Stimulated activated CD4-positive, alpha-beta T cell treated with anti-CD3 and anti-CD28 coated beads, Interleukin-1b, Interleukin-23, amount 100 ng/mL, for 48 hours (primary cell): ENCODE measurements around the gene FSHR.

ENCODE experiments used
- DNase-seq: peaks from one replicate; pipeline ENCODE4 v3.0.0-alpha.2; 2020

Gene FSHR

DNA sequence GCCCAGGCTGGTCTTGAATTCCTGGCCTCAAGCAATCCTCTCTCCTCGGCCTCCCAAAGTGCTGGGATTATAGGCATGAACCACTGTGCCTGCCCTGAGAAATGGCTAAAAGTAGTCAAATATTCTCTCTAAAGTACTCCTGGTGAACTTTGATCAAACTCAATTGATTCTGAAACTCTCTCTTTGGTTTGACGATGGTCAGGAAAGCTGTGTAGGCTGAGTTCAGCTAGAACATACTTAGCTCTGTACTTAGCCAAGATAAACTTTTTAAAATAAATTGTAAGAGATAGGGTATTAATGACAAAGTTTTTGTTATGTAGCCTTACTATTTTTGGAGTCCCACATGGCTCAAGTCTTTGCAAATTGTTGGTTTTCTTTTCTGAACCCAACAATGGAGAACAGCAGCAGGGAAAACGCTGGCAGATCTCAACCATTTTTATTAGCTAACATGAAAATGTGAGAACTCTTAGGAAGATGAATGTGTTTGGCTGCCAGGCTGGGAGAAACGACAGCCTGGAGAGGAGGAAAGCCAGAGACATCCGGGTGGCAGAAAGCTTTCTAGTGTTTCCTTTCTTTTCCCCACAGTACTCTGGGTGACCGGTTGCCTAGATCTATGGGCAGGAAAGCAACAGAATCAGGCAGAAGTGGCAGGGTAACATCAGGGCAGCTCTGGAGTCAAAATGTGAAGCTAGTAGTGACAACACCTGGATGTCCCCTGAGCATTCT is 205.8 kb downstream of the FSHR start:
- no peak for DNase-seq

DNA sequence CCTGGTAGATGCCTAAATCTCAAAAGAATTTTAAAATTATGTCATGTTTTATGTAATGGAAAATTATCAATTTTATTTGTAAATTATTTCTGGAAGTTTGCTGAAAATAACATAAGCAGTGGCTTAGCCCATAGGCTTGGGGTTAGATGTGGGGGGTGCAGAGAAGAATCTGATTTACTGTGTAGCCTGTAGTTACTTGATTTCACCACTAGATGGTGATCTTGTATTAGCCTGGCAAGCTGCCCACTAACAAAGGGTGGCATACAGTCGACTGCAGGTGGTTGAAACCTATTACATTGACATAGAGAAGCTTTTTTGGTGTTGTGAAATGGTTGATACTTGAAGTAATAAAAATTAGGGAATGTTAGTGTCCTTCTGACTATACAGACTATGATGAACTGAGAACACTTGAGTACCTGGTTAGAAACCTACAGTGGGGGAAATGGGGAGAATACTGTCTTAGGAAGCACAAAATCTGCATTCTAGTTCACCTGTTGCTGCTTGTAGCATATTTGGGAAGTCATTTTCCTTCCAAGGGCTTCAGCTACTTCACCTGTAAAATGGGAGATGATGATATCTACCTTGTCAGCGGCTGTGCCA is 207.8 kb downstream of the FSHR start:
- DNase-seq, result peak; percentile 25

DNA sequence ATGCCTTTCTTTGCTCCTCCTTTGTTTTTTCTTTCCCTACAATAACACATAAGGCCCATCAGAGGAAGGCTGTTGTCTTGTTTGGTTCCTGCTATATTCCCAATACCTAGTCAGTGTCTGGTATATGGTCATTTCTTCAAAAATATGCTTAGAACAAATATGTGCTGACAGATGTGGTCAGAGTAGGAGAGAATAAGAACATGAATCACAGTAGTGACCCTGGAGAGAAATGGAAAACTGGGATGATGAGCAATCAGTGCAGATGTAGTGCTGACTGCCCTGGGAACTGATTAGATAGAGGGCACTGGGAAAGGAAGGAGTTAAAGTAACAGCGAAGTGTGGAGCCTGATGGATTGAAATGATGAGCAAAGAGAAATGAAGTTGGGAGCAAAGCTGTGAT is 209.4 kb downstream of the FSHR start:
- DNase-seq, result no peak

DNA sequence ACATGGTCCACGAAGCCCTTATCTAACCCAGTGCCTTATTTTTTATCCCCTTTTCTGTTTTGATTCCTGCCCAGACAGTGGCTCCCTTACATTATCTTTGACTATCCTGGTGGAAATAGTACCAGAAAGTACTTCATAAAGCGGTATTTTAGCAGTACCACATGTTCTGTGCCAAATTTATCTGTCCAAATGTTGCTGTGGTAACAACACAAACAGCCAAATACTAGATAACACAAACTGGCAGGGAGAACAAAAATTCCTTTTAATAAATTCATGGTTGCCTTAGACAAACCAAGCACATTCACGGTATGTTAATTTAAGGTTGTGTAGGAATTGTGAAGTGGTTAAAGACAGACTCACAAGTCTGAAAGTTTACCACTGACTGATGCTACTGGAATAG is 210.9 kb downstream of the FSHR start:
- DNase-seq, result no peak

DNA sequence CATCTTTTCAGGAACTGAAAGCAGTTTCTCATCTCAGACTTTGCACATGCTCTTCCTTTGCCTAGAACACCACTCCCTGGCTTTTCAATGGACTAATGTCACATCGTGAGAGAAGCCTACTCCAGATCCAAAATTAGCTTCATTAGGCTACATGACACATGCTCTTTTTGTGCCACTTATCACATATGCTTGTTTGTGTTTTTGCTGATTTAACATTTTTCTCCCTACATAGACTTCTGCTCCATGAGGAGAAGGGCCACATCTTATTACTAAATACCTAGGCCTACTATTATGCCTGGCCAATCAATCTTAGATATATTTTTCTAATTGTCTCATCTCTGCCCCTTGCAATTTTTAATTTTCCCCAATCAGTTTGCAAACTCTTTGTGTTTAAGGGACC is 212.4 kb downstream of the FSHR start:
- DNase-seq, result no peak

DNA sequence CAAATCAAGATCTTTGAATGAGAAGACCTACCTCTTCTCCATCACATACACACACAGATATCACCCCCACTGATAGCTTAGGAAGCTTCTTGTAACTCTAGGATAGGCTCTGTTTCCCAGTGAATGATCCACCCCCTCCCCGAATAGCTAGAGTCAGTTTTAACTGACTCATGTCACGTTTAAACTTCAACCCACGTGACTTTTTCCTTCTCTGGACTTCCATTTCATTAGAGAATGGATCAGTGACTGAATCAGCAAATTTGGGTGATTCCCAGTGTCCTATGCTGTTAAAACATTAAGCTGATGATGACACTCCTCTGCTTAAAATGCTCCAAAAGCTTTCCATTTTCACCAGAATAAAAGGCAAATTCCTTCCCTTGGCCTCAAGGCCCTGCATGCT is 212.9 kb downstream of the FSHR start:
- DNase-seq, result no peak

DNA sequence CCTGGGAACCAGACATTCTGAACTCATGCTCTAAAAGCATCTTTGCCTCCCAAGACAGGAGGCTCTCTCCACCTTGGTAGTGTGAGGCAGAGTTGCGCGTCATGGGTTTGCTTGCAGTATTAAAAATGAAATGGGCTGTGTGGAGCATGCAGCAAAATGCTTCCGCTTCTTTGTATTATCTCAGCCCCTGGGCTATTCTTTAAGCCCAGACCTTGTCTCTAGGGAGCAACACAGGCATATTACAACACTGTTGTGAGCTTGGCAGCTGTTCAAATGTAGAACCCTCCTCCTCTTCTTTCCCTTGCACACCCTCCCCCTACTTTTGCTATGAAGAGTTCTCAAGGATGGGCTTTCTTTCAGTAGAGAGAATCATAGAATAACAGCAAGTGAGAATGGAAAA is 213.7 kb downstream of the FSHR start:
- DNase-seq, result no peak

DNA sequence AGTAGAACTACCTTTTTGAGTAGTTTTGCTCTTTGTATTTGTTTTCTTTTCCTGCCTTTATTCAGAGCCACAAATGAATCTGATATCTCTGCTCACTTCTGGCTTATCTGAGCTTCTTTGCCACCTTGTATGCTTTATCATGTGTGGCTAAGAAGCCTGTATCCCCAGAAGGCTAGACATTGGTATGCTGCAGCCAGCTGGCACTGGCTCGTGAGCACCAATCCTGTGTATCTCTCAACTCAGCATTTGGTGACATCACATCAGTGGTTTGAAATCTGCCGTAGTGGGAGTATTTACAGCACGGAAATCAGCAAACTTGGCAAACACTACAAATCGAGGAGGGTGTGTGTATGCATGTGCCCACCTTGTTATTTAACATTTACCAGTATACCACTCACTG is 215.1 kb downstream of the FSHR start:
- DNase-seq, result no peak

DNA sequence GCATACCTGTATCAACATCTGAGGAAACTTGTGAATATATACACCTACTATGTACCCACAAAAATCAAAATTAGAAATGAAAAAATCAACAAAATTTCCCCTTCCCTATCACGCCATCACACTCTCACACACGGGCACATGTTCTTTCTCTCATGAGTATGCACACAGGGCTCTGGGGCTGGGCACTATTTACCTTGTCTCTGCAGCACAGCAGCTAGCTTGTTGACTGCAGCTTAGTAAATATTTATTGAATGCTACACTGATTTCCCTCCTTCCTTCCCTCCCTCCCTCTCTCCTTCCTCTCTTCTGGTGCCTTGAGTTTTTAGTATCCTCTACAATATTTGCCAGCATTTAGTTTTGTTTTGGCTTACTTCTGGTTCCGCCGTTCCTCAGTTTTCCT is 216.1 kb downstream of the FSHR start:
- no peak for DNase-seq

DNA sequence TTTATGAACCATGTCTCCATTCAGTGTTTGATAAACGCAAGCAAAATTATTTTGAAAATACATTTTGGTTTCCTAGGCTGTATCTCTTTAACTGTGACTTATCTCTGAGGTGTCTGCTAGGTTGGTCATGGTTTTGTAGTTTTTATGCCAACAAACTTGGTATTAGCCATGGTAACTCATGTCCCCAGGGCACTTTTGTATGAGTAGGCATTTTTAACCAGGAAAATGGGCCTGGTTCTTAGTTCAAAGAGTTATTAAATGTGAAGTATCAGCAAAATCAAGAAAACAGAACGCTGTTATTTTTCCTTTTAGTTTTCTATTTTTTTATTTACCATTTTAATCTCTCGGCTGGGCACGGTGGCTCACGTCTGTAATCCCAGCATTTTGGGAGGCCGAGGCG is 219.5 kb downstream of the FSHR start:
- no peak for DNase-seq

DNA sequence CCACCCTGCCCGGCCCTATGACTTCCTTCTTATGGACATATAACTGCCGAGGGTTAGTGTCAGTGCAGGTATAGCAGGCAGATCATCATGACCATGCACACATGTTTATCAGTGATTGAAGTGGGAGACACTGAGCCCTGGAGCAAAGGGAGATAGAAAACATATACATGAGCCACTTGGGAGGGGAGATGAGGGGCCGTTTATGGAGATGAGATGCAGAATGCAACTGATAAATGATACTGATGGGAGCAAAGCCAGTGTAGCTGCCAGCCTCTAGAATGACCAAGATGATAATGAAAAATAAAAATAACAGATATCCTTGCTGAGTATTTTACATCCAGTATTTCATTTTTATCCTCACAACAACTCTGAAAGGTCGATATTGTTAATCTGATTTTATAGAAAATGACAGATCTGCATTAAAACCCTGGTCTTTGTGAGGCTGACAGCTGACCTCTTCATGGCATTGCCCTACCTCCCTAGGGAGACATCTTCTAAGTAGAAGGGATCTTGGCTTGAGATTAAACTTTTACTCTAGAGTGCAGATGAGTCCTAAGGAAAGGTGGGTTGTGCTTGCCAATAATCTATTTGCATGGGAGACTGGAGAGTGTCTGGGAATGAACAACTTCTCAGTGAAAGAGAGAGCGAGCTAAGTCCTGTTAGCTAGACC is 220.4 kb downstream of the FSHR start:
- DNase-seq, result no peak

DNA sequence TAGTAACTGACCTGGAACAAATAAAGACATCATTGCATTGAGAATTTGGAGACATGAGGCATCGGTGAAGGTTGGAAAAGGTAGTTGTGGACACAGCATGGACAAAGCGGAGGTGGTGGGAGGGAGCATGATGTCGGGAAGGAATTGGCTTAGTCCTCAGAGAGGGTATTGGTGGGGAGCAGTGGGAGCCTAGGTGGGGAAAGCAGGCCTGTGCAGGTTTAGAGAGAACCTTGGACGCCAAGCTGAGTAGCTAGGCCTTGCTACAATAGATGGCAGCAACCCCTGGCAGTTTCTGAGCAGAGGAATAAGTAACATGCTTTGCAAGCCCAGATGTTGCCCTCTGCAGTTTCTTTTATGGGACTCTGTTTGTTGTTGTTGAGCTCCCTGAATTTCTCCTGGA is 221.6 kb downstream of the FSHR start:
- DNase-seq, result no peak

DNA sequence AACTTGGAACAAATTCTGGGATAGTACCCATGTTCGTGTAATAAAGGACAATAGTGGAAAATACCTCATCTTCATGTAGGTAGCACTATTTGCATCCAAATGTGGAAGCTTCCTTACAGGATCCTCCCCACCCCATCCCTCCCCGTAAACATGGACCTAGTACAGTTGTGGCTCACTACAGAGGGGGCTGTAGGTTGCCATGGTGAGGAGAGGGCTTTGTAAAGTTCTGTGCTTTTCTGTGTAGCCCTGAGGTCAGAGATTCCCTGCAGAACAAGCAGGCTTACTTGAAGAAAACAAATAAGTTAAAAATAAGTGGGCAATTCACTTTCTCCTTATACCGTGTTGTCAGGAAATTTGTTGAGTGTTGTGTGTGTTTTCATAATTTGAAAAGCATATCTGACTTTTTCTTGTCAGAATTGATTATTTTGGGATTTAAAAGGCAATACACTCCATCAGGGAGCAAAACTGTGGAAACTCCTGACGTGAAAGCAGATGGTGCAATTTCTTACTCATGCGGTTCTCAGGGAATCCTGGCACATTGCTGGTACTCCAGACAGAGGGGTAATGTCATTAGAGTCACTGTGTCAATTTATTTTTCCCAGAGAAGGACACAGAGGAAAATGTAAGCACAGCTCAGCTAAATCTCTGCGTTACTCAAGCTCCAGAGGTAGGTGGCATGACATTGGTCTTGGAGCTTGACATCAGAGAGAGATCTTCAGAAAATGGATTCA is 224.6 kb downstream of the FSHR start:
- DNase-seq, result no peak

DNA sequence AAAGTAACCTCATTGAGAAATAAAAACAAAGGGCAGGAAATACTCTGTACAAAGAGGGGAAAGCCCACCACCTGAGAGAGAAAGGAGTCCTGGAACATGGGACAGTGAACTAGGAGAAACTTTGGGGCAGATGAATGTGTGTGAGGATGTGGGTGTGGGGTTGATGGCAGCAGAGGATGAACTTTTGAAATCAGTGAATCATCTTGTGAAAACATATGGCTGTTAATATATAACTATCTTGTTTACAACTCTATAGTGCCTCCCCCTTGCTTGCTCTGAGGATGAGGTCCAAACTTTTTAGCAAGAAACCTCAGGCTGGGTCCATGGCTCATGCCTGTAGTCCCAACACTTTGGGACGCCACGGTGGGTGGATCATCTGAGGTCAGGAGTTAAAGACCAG is 227.0 kb downstream of the FSHR start:
- DNase-seq, result no peak

DNA sequence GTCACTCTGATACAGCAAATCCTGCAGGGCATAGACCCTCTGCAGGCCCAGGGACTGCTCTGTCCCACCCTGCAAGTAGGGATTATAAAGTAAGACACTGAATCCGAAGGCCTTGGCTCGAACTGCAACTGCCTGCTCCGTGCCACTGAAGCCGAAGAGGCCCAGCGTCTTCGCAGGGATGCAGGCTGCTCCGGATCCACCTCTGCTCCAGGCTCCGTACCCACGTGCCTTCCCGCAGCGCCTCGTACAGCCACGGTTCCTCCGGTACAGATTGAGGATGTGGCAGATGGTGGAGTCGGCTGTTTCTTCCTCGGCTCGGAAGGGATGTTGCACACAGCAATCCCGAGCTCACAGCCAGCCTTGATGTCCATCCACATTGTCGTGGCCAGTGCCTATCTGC is 238.4 kb downstream of the FSHR start:
- DNase-seq, result no peak

DNA sequence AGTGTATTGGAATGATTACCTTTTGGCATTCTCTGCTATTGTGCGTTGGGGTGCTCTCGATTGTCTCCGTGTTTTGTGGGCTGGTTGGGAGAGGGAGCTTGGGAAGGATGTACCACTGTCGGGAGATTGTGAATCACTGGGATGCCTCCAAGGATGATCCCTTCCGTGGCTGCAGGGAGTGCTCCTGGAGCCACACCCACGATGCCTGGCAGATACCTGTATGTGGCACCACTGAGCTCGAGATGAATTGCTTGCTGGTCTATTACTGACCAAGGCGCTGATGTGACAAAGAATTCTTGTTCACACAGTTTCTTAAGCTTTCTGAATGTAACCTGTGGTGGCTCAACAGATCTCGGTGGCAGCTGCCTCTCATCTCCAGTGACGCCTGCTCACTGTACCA is 239.1 kb downstream of the FSHR start:
- DNase-seq, result no peak

DNA sequence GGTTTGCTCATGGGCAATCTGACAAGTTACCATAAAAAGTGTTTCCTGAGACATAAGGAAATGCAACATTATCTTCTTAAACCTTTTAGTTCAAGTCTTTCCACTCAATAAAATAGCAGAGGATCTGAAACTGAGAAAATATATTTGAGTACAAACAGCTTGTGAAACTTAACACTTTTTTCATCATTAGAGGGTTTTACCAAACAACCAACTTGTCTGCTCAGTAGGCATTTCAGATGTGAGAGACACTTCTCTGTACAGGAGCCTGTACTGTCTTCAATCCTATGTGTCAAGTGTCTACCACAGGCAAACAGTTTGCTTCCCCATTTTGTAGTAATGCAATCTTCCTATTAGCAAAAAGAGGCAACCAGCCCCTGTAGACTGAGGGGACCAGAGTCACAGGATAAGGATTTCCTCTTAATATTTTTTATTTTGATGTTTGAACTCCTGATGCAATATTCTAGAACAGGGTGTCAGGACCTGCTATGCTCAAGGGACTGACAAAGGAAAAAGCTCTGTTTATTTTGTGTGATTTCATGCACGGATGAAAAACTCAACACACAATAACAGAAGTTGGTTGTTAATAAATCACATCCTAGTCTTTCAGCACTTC is 239.7 kb downstream of the FSHR start:
- DNase-seq, result no peak
